PC-9 (cell line): ENCODE results near the gene ANAPC16. TPM values are rescaled to one million over a fixed set of nuclear protein-coding genes. Genes with fewer than 3 reads are reported as not detected.

Experiments used
- BruUV-seq: library from RNA; stranded (reverse); fragments of 400-500 nt; replicated peaks from 2 replicates; lab custom pipeline; 2021; lab: Mats Ljungman, UMichigan
- CTCF ChIA-PET: fragments of 300-600 bp; sonication (Branson Sonifier 250); formaldehyde crosslinking; loops from one replicate; lab custom pipeline; 2022; ENCODE audit warnings: antibody characterized with exemption; lab: Charles Lee
- POLR2A ChIA-PET: fragments of 300-600 bp; sonication (Branson Sonifier 250); formaldehyde crosslinking; loops from one replicate; lab custom pipeline; 2022; ENCODE audit warnings: antibody characterized with exemption; ENCODE audit not compliant: unreplicated experiment; lab: Charles Lee
- DNase-seq, 2 experiments: peaks; one replicate each; pipeline versions ENCODE4 v3.0.0 to v3.0.0-alpha.2; 2015 to 2022; ENCODE audit warnings: mixed read lengths in 1 of 2
- H2AFZ ChIP-seq: fragments of 200-600 bp; sonication (generic); 2 replicates; pipeline ENCODE4 v1.8.1; 2017; ENCODE audit warnings: antibody characterized with exemption
- H3F3A ChIP-seq: fragments of 200-600 bp; sonication (generic); 2 replicates; pipeline ENCODE4 v1.8.1; 2017; ENCODE audit warnings: antibody characterized with exemption, mild to moderate bottlenecking, low read depth; ENCODE audit not compliant: insufficient read depth
- H3K27ac ChIP-seq: fragments of 200-600 bp; sonication (generic); 2 replicates; pipeline ENCODE4 v1.6.1; 2016; ENCODE audit warnings: mixed run types
- H3K27me3 ChIP-seq: fragments of 200-600 bp; sonication (generic); 2 replicates; pipeline ENCODE4 v1.6.1; 2016; ENCODE audit warnings: low read depth, mixed run types; ENCODE audit not compliant: insufficient read depth
- H3K36me3 ChIP-seq: fragments of 200-600 bp; sonication (generic); 2 replicates; pipeline ENCODE4 v1.6.1; 2016; ENCODE audit warnings: low read depth, mixed run types
- H3K4me1 ChIP-seq: fragments of 200-600 bp; sonication (generic); replicated peaks from 2 replicates; pipeline ENCODE4 v1.6.1; 2016; ENCODE audit warnings: mixed run types; ENCODE audit not compliant: insufficient read depth
- H3K4me2 ChIP-seq: fragments of 200-600 bp; sonication (generic); 2 replicates; pipeline ENCODE4 v1.6.1; 2017; ENCODE audit warnings: mixed run types
- H3K4me3 ChIP-seq: fragments of 200-600 bp; sonication (generic); 2 replicates; pipeline ENCODE4 v1.6.1; 2016; ENCODE audit warnings: mixed run types
- H3K79me2 ChIP-seq: fragments of 200-600 bp; sonication (generic); 2 replicates; pipeline ENCODE4 v1.6.1; 2017; ENCODE audit warnings: low read depth, mixed run types
- H3K9me2 ChIP-seq: fragments of 200-600 bp; sonication (generic); 2 replicates; pipeline ENCODE4 v1.8.1; 2017; ENCODE audit warnings: mild to moderate bottlenecking; ENCODE audit not compliant: insufficient read depth
- H3K9me3 ChIP-seq: fragments of 200-600 bp; sonication (generic); 2 replicates; pipeline ENCODE4 v1.8.1; 2016; ENCODE audit warnings: low read depth; ENCODE audit not compliant: insufficient read depth
- H4K20me1 ChIP-seq: fragments of 200-600 bp; sonication (generic); 2 replicates; pipeline ENCODE4 v1.8.1; 2017; ENCODE audit not compliant: insufficient read depth
- CTCF ChIP-seq: fragments of 200-600 bp; sonication (generic); conservative IDR thresholded peaks from 2 replicates; pipeline ENCODE4 v1.6.1; 2017; ENCODE audit warnings: mixed run types, antibody characterized with exemption, mild to moderate bottlenecking, moderate library complexity
- EZH2 ChIP-seq: fragments of 200-600 bp; sonication (generic); IDR thresholded peaks from 2 replicates; pipeline ENCODE4 v1.8.0; 2017; ENCODE audit warnings: antibody characterized with exemption, low read depth
- intact Hi-C: fragments of 100-400 bp; cut with micrococcal nuclease; formaldehyde crosslinking; loops from one replicate; pipeline ENCODE4 v1.10.0; 2022; ENCODE audit not compliant: unreplicated experiment
- total RNA-seq: library from RNA; stranded (reverse); gene quantifications from 2 replicates; pipeline ENCODE4 v1.2.3, GENCODE V29; 2021

ANAPC16 gene
- total RNA-seq, 1 experiment from 2014 or later: 171 TPM

- peak overlapping the region; percentile 83 for H3K27ac ChIP-seq
- ChIA-PET POLR2A (interaction anchor here (0.6 to 1.9 kb wide), 5 partner anchors 15 to 971 kb away, joined by 3 to 9 read pairs (median 6); no protein-coding TSS in a partner anchor), CTCF (interaction anchor here (0.7 to 1.6 kb wide), 3 partner anchors 16 to 52 kb away, joined by 3 to 6 read pairs (median 4); no protein-coding TSS in a partner anchor)
- H3F3A ChIP-seq: peaks cover 77% of the 10 kb centered on the region
- H3K9me3 ChIP-seq: no peaks in the 10 kb centered on the region
- peaks cover 34% of the 10 kb centered on the region for H3K79me2 ChIP-seq
- H3K4me1 ChIP-seq: peaks cover 40% of the 10 kb centered on the region
- DNase-seq: peak in 1 of 2 experiments; percentile 81
- no peaks in the 10 kb centered on the region for H3K27me3 ChIP-seq
- intact Hi-C loops: no loop called here
- peak overlapping the region; percentile 87 for H3K4me2 ChIP-seq
- peaks cover 22% of the 10 kb centered on the region for H4K20me1 ChIP-seq
- peaks cover 25% of the 10 kb centered on the region for H3K36me3 ChIP-seq
- no peaks in the 10 kb centered on the region for H3K9me2 ChIP-seq
- no peak for TF ChIP-seq CTCF
- TF ChIP-seq EZH2: no peak
- no TSS peak for BruUV-seq
- peak overlapping the region; percentile 88 for H3K4me3 ChIP-seq
- H2AFZ ChIP-seq: no peak overlapping the region
Measured at GRCh38 chr10:72276013-72276387, 60.2 kb downstream of the ANAPC16 start.

- DNase-seq: peak in 1 of 2 experiments; percentile 67
- peaks cover 22% of the 10 kb centered on the region for H4K20me1 ChIP-seq
- H3K27me3 ChIP-seq: no peaks in the 10 kb centered on the region
- ChIA-PET CTCF (interaction anchor here (0.6 to 1.6 kb wide), 3 partner anchors 16 to 51 kb away, joined by 3 to 8 read pairs (median 4); no protein-coding TSS in a partner anchor), POLR2A (interaction anchor here (0.6 to 1.9 kb wide), 7 partner anchors 14 to 970 kb away, joined by 3 to 9 read pairs (median 6); no protein-coding TSS in a partner anchor)
- H3K4me2 ChIP-seq: peak overlapping the region; percentile 87
- peaks cover 70% of the 10 kb centered on the region for H3F3A ChIP-seq
- H3K4me3 ChIP-seq: peak overlapping the region; percentile 88
- no peaks in the 10 kb centered on the region for H3K9me3 ChIP-seq
- intact Hi-C loops: no loop called here
- peaks cover 34% of the 10 kb centered on the region for H3K79me2 ChIP-seq
- H3K4me1 ChIP-seq: peaks cover 33% of the 10 kb centered on the region
- TF ChIP-seq EZH2 (no peak), CTCF (no peak)
- H3K27ac ChIP-seq: peak overlapping the region; percentile 83
- peaks cover 25% of the 10 kb centered on the region for H3K36me3 ChIP-seq
- no peaks in the 10 kb centered on the region for H3K9me2 ChIP-seq
- no peak overlapping the region for H2AFZ ChIP-seq
- BruUV-seq: no TSS peak
Measured at GRCh38 chr10:72276421-72277339, 60.9 kb downstream of the ANAPC16 start.

GRCh38 chr10:72277340-72277995 is 61.7 kb downstream of the ANAPC16 start:
- intact Hi-C loops: no loop called here
- H2AFZ ChIP-seq: no peak overlapping the region
- POLR2A ChIA-PET: interaction anchor here (0.5 to 1.9 kb wide), 5 partner anchors 12 to 54 kb away, joined by 3 to 14 read pairs (median 5); no protein-coding TSS in a partner anchor
- H3F3A ChIP-seq: peaks cover 62% of the 10 kb centered on the region
- H3K27me3 ChIP-seq: no peaks in the 10 kb centered on the region
- peak overlapping the region; percentile 83 for H3K27ac ChIP-seq
- peak in 1 of 2 experiments; percentile 43 for DNase-seq
- CTCF ChIA-PET: interaction anchor here (0.6 to 0.7 kb wide), 4 partner anchors 21 to 1913 kb away, joined by 3 to 18 read pairs (median 12); no protein-coding TSS in a partner anchor
- H3K4me2 ChIP-seq: peak overlapping the region; percentile 87
- H3K9me3 ChIP-seq: no peaks in the 10 kb centered on the region
- no peaks in the 10 kb centered on the region for H3K9me2 ChIP-seq
- peak overlapping the region; percentile 88; the same call in 1 of the 2 replicates for H3K4me3 ChIP-seq
- BruUV-seq: no TSS peak
- peaks cover 34% of the 10 kb centered on the region for H3K79me2 ChIP-seq
- H3K4me1 ChIP-seq: peaks cover 25% of the 10 kb centered on the region
- H4K20me1 ChIP-seq: peaks cover 22% of the 10 kb centered on the region
- H3K36me3 ChIP-seq: peaks cover 25% of the 10 kb centered on the region
- TF ChIP-seq CTCF (no peak), EZH2 (no peak)
